Sigmoid colon (tissue), 4 donors: ENCODE measurements around the gene FAM13A.

Experiments used
- EP300 ChIP-seq, 4 donors: sonication (generic); formaldehyde crosslinking; IDR thresholded peaks; one replicate each; pipeline ENCODE4 v1.6.1; 2017; ENCODE audit warnings: antibody characterized with exemption in 4 of 4
- POLR2A ChIP-seq, 2 donors: fragments of 450-650 bp; IDR thresholded peaks; one replicate each; pipeline ENCODE4 v1.6.1; 2016; ENCODE audit warnings: antibody characterized with exemption in 2 of 2, mild to moderate bottlenecking in 2 of 2, moderate library complexity in 2 of 2

GRCh38 chr4:88897752-88898151 lies 159.2 kb downstream of the FAM13A start:
- TF ChIP-seq POLR2A (IDR thresholded peaks at IDR 0.05) (no peak), EP300 (IDR thresholded peaks at IDR 0.05) (no peak)
